ENCODE data around the gene COL6A3.

COL6A3 gene, protein sequence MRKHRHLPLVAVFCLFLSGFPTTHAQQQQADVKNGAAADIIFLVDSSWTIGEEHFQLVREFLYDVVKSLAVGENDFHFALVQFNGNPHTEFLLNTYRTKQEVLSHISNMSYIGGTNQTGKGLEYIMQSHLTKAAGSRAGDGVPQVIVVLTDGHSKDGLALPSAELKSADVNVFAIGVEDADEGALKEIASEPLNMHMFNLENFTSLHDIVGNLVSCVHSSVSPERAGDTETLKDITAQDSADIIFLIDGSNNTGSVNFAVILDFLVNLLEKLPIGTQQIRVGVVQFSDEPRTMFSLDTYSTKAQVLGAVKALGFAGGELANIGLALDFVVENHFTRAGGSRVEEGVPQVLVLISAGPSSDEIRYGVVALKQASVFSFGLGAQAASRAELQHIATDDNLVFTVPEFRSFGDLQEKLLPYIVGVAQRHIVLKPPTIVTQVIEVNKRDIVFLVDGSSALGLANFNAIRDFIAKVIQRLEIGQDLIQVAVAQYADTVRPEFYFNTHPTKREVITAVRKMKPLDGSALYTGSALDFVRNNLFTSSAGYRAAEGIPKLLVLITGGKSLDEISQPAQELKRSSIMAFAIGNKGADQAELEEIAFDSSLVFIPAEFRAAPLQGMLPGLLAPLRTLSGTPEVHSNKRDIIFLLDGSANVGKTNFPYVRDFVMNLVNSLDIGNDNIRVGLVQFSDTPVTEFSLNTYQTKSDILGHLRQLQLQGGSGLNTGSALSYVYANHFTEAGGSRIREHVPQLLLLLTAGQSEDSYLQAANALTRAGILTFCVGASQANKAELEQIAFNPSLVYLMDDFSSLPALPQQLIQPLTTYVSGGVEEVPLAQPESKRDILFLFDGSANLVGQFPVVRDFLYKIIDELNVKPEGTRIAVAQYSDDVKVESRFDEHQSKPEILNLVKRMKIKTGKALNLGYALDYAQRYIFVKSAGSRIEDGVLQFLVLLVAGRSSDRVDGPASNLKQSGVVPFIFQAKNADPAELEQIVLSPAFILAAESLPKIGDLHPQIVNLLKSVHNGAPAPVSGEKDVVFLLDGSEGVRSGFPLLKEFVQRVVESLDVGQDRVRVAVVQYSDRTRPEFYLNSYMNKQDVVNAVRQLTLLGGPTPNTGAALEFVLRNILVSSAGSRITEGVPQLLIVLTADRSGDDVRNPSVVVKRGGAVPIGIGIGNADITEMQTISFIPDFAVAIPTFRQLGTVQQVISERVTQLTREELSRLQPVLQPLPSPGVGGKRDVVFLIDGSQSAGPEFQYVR (N-terminal part only)
- 3.8 to 22.3 (median 7.1) reads per million in 4 experiments for total RNA-seq

GRCh38 chr2:237413777-237414661 is at the start of gene COL6A3:
Gene COL6A3 (minus strand): TSS chr2:237414164. CDS start chr2:237396817, 17,347 bp downstream.
- no peak for DNase-seq

- no peak for DNase-seq
Measured at GRCh38 chr2:237459741-237460174, 45.8 kb upstream of the COL6A3 start.

DNA sequence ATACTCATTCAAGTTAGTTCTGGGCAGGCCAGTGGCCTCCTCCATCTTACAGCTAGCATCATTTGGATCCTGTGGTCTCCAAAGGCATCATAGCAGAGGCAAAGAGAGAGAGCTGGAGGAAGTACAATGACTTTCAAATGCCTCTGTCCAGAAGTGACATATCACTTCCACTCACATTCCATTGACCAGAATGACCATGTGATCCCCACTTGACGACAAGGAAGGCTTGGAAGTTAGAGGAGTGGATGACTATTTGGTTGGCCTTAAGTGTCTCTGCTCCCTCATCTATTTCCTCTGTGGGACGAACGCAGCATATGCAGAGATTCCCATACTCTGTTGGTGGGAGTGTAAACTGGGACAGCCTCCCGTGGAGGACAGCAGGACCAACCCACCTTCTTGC is 45.3 kb upstream of the COL6A3 start:
- no peak for DNase-seq

DNA sequence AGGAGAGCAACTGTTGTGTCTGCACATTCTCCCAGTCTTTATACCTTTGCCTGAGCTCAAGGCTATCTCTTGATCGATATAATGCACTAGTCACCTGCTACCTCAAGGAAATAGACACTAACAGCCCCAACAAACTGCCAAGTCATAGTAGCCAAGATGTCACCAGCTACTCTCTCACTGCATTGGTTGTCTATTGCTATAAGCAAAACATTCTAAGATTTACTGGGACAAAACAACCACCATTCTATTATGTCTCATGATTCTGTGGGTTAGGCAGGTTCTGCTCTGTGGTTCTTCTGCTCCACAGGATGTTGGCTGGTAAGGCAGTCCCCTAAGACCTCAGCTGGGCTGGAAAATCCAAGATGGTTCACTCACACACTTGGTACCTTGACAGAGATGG is 44.6 kb upstream of the COL6A3 start:
- DNase-seq, result no peak

DNA sequence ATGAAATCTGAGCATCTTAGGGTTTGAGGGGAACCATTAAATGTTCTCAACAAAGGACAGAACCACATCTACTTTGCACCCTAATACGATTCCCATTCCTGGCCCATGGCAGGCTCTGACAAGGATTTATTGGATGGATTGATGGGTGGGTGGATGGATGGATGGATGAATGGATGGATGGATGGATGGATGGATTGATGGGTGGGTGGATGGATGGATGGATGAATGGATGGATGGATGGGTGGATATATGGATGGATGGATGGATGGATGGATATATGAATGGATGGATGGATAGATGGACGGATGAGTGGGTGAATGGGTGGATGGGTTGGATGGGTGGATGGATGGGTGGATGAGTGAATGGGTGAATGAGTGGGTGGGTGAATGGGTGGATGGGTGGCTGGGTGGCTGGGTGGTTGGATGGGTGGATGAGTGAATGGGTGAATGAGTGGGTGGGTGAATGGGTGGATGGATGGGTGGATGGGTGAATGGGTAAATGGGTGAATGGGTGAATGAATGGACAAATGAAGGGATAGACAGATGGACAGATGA is 43.5 kb upstream of the COL6A3 start:
- DNase-seq, result no peak

- DNase-seq, result no peak
Measured at GRCh38 chr2:237456200-237456843, 42.4 kb upstream of the COL6A3 start.

DNA sequence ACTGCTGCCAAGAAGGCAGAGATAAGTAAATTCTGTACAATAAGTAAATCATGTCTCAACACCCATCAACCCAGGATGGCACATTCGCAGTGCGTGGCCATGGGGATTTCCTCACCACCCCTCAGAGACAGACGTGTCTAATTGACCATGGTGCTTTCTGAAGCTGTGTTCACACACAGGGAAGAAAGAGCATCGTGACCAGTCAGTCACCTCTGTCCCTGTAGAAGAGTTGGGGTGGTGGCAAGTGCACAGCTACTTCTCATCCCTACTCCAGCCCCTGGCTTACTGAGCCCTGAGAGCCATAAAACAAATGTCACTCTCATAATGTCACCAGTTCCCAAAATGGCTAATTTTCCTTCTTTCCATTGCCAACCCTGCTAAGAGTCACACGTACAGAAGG is 41.8 kb upstream of the COL6A3 start:
- no peak for DNase-seq

DNA sequence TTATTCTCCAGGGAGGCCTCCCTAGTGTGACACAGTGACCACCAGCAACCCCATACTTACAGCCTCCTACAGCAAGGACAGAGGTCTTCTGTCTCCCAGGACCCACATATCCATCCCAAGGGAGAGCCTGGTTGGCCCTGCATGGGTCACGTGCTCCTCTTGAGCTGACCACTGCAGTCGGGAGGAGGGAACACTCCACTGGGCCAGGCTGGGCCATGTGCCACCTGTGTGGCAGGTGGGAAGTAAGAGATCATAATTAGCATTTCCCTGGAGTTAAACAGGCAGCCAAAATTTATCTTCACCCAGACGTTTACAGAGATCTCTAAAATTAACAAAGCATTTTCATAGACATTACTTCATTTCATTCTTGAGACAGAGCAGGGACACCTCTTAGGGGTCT is 39.7 kb upstream of the COL6A3 start:
- no peak for DNase-seq

- no peak for DNase-seq
Measured at GRCh38 chr2:237452861-237453260, 38.9 kb upstream of the COL6A3 start.

- no peak for DNase-seq
Measured at GRCh38 chr2:237451643-237452469, 37.9 kb upstream of the COL6A3 start.

DNA sequence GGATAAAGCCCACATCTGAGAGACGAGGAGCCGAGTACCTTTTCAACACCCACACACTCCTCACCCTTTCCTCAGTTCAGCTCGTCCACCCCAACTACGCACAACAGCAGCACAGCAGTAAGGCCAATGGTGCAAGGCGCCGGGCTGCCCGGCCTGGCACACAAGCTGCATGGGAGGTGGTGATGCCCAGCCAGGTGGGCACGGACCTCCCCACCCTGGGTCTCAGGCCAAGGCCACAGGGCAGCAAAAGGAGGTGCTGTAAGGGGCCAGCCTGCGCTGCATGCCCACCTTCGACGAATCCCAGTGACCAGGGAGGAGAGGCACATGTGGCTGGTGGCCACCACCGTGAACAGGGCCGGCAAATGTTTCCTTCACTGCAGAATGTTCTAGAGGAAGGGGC is 36.6 kb upstream of the COL6A3 start:
- DNase-seq, result no peak

- no peak for DNase-seq
Measured at GRCh38 chr2:237450108-237450507, 36.1 kb upstream of the COL6A3 start.

DNA sequence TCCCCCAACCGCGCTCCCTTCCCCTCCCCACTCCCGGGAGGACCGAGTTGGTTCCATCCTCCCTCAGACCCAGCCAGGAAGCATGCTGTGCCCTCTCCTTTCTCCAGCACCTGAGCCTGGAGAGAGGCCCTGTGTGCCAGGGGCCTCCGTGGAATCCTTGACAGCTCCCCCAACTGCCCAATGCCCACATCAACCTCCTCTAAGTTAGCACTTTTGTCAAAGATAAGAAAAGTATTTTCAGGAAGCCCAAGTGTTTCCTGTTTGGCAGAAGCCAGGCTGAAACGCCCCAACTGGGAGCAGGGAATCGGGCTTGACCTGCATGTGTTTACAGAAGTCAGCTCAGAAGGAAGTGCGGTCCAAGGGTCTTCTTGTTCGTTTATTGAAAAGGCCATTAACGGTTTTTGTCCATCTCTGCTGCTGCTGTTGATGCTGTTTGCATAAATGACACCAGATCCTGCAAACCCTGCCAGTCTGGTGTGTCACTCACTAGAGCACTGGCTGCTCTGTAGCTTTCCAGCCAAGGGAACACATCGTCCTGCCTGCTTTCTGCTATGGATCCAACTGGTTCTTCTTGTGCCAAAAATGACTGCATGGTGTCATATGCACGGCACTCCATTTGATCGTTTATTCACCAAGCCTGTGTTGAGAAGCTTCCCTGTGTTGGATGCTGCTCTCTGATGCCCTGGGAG is 35.4 kb upstream of the COL6A3 start:
- DNase-seq, result no peak

DNA sequence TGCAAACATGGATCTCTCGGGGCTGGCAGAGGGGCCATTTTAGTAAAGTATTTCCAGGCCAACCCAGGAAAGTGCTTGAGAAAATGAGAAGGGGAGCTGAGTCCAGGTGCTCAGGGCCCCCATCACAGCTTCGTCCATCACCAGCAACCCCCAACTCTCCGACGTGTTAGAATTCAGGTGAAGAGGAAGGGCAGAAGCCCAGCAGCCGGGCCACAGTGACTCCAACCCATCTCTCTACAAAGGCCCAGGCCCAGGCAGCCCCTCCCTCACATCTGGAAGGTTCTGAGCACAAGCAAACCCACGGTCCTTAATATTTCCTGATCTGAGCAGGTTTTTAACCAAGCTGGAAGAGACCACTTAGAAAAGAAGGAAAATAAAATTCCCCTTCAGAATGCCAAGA is 34.7 kb upstream of the COL6A3 start:
- DNase-seq, result no peak

- DNase-seq, result no peak
Measured at GRCh38 chr2:237448171-237448570, 34.2 kb upstream of the COL6A3 start.

- DNase-seq, result no peak
Measured at GRCh38 chr2:237447496-237447895, 33.5 kb upstream of the COL6A3 start.

DNA sequence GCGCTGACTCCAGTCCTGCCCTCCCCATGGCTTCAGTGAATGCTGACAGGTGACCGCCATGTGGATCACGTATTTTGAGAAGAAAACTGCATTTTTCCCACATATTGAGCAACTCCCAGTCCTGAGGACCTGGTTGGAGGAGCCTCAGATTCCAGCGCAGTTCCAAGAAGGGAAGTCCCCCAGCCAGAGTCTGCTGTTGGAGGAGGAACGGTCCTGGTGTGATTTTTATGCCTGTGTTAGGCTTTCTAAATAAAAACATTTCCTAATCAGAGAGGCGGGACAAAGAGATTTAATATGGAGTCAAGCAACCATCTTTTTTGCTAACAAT is 32.3 kb upstream of the COL6A3 start:
- DNase-seq, result no peak

DNA sequence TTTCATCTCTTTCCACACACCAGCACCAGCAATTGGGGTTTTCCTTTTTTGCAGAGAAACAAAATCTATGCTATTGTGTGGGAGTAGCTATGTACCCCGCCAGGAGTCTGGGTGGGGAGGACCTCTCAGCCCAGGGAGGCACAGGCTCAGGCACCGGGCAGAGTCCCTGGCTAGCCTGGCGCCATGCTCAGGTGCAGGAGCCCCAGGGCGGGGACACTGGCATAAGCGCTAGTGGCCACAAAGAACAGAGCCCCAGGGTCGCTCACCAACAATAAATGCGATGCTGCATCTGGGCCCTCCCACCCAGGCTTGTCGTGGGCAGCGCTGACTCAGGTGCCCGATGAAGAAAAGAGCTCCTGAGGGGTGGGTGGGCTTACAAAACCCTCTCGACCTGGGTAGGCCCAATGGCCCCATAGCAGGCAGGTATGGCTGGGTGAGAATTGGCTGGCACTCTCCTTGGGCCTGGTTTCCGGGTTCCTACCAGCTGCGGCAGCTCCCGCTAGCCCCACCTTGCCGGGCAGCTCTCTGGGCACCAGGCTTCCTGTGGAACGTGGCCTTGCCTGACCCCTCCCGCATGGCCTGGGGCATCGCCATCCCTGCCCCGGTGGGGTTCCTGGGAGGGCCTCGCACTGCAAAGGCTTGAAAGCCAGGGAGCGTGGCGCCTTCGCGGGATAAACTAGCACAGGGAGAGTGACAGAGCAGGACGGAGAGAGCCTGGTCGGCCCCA is 31.8 kb upstream of the COL6A3 start:
- no peak for DNase-seq

GRCh38 chr2:237444071-237444470 is 30.1 kb upstream of the COL6A3 start:
- DNase-seq, result no peak

Data from effector CD8-positive, alpha-beta T cell (primary cell).